Hematopoietic multipotent progenitor cell treated with erythropoietin and hydrocortisone succinate and interleukin-3 and kit ligand, for 6 days (in vitro differentiated cells): ENCODE measurements around the gene GRIK5.
A peak's percentile ranks its signal among the peaks of the same experiment; 100 is the strongest.

Source experiments
- DNase-seq: peaks from one replicate; pipeline ENCODE4 v3.0.0-alpha.2; 2015

Gene GRIK5

GRCh38 chr19:42095142-42095813 lies 25.3 kb upstream of the GRIK5 start:
- DNase-seq = no peak

GRCh38 chr19:42093926-42094325 lies 23.9 kb upstream of the GRIK5 start:
- DNase-seq = no peak

- DNase-seq = no peak
These were observed 23.5 kb upstream of the GRIK5 start for GRCh38 chr19:42093505-42093904.

- peak; percentile 79 for DNase-seq
These were observed 22.3 kb upstream of the GRIK5 start for GRCh38 chr19:42092350-42092749.

DNA sequence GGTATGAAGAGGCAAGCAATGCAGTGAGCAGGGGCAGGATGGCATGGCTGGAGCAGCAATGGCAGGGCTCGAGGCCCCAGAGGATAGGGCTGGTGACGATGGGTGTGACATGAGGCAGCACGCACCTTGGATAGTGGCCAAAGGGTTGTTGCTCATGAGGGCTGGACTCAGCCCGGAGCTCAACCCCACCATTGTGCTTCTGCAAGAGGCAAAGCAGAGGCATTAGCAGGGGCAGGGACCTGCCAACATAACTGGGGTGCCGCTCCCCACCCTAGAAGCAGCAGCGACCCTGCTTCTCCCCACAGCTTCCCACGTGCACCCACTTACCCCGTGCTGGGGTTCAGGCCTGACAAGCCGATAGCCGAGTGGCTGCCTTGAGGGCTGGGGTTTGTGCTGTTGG lies 21.7 kb upstream of the GRIK5 start:
- peak; percentile 87 for DNase-seq

DNA sequence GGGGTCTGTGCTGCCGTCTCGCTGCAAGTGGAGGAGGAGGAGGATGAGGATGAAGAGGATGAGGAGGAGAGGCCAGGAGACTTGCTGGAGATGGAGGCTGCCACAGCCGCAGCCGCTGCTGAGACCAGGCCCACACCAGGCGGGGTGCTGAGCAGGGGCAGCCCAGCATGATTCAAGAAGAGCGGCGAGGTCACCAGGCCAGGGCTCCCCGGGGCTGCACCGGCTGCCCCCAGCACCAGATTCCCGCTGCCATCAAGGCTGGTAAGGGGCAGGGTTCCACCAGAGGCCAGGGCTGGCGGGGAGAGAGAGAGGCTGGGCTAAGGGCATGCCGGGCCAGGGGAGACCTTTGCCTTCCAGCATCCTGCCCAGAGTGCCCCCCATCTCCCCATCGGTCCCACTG lies 21.3 kb upstream of the GRIK5 start:
- DNase-seq = no peak

GRCh38 chr19:42090672-42091071 lies 20.7 kb upstream of the GRIK5 start:
- DNase-seq = no peak

DNA sequence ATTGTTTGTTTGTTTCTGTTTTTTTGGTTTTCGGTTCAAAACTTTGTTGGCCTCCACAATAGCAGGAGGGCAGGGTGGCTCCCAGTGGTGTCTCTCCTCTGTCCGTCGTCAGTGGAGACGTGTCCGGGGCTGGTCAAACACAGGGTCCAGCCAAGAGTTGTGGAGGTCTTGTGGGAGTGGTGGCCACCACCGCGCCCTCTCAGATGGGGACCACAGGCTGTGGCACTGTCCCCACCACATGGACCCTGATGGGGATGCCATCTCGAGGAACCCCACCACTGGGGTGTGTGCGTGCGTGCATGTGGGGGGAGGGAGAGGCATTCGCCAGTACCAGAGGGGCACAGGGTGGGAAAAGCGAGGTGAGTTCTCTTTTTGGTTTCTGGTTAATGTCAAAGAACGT lies 19.8 kb upstream of the GRIK5 start:
- no peak for DNase-seq

GRCh38 chr19:42089191-42089750 lies 19.3 kb upstream of the GRIK5 start:
- DNase-seq = no peak

DNA sequence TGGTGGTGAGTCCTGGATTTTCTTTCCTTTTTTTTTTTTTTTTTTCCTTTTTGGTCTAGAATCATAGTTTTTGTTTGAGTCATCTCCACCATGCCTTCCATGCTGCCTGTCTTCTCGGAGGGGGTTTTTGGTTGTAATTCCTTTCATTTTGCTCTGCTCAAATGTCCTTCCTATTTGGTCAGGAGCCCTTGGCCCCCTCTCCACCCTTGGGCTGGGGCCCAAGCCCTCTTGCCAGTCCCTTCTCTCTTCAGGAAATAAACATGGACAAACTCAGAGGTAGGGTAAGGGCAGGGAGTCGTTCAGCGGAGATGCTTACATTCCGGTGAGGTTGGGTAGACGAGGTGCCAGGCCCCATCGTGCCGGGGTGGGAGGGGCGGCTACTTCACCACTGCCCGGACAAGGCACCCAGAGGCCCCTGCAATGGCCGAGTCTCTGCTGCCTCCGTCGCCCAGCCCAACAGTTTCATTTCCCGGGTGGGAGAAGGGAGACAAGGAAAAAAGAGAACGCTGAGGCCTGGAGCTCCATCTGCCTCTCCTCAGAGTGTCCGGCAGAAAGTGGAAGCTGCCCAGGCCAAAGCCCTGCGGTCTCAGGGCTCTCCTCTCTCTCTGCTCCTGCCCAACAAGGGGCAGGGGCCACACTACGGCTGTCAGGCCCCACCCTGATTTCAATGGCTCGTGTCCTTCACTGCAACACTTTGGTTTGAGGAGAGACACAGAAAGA lies 18.6 kb upstream of the GRIK5 start:
- no peak for DNase-seq

GRCh38 chr19:42086770-42087550 lies 17.0 kb upstream of the GRIK5 start:
- DNase-seq = no peak

DNA sequence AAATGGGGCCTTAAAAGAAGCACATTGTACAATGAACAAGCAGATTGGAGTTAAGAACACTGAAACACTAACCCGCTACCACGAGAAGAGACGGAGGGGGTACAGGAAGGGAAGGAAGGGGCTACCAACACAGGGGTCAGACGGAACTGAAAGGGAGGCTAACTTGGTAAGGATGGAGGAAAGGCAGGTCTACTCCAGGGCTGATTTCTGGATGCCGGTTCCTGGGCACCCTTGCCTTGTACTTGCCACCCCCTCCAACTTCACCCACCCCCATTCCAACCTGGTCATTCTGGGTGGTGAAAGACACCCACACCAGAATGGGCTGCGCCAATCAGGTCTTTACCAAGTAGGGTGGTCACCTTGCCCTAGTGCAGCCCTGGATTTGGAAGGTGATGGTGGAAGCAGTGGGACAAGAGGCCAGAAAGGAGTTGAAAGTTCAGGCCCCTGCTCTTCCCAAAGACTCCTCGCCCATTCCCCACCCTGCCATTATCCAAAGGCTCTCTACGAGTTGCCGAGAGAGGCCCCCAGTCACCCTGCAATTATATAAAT lies 16.3 kb upstream of the GRIK5 start:
- no peak for DNase-seq

DNA sequence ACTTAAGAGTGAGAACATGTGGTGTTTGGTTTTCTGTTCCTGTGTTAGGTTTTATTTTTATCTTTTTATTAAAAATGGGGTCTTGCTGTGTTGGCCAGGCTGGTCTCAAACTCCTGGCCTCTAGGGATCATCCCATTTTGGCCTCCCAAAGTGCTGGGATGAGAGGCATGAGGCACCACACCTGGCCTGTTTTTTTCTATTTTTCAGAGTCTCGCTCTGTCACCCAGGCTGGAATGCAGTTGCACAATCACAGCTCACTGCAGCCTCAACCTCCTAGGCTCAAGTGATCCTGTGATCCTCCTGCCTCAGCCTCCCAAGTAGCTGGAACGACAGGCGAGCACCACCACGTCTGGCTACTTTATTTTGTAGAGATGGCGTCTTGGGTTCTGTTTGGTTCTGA lies 13.5 kb upstream of the GRIK5 start:
- DNase-seq = no peak

DNA sequence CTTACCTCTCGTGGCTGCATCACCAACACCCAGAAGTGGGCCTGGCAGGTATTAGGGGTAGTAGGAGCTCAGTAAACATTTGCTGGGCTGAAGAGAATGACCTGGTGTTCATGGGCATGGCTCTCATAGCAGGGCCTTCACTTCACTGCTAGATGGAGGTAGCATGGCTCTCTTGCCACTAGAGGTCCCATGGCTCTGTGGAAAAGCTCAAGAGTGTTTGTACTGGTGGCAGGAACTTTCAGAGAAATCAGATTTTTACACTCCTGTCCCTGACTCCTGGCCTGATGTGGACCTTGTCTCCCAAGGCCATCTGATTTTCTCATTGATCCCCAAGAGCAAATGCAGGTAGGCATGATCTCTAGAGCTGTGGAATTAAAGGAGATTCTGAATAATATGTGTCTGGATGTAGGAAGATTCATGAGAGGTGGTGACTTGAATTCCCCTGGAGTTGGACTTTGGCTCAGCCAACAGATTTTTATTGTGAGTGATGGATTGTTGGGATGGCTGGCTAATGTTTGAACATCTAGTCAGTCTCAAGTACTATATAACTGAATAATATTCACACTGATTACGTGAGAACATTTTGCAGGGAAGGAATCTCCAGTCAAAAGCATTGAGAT lies 11.7 kb upstream of the GRIK5 start:
- peak; percentile 67 for DNase-seq

- DNase-seq = no peak
These were observed 10.9 kb upstream of the GRIK5 start for GRCh38 chr19:42080764-42081375.

DNA sequence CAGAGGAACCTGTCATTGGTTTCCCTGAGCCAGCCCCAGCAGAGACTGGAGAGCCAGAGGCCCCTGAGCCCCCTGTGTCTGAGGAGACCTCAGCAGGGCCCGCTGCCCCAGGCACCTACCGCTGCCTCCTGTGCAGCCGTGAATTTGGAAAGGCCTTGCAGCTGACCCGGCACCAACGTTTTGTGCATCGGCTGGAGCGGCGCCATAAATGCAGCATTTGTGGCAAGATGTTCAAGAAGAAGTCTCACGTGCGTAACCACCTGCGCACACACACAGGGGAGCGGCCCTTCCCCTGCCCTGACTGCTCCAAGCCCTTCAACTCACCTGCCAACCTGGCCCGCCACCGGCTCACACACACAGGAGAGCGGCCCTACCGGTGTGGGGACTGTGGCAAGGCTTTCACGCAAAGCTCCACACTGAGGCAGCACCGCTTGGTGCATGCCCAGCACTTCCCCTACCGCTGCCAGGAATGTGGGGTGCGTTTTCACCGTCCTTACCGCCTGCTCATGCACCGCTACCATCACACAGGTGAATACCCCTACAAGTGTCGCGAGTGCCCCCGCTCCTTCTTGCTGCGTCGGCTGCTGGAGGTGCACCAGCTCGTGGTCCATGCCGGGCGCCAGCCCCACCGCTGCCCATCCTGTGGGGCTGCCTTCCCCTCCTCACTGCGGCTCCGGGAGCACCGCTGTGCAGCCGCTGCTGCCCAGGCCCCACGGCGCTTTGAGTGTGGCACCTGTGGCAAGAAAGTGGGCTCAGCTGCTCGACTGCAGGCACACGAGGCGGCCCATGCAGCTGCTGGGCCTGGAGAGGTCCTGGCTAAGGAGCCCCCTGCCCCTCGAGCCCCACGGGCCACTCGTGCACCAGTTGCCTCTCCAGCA lies 10.1 kb upstream of the GRIK5 start:
- DNase-seq = no peak

DNA sequence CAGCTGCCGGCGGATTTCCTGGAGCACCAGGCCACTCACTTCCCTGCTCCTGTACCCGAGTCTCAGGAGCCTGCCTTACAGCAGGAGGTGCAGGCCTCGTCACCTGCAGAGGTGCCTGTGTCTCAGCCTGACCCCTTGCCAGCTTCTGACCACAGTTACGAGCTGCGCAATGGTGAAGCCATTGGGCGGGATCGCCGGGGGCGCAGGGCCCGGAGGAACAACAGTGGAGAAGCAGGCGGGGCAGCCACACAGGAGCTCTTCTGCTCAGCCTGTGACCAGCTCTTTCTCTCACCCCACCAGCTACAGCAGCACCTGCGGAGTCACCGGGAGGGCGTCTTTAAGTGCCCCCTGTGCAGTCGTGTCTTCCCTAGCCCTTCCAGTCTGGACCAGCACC lies 9.3 kb upstream of the GRIK5 start:
- no peak for DNase-seq

GRCh38 chr19:42078538-42079275 lies 8.7 kb upstream of the GRIK5 start:
- DNase-seq = peak; percentile 26

- DNase-seq = no peak
These were observed 8.1 kb upstream of the GRIK5 start for GRCh38 chr19:42078058-42078457.

- peak; percentile 58 for DNase-seq
These were observed 6.5 kb upstream of the GRIK5 start for GRCh38 chr19:42076380-42076944.
